Panc1 (cell line): ENCODE data around the gene UBR3.
"Not testable (repeated sequence)": the region's sequence is repeated elsewhere in the genome, so short reads cannot be mapped to it uniquely, and the experiment has no call there.

ENCODE experiments used
- POLR2AphosphoS5 ChIP-seq: IDR thresholded peaks from 2 replicates; pipeline ENCODE4 v1.6.1; 2012; ENCODE audit warnings: mild to moderate bottlenecking, low read depth, low read length, moderate library complexity
- SIN3A ChIP-seq: IDR thresholded peaks from 2 replicates; pipeline ENCODE4 v1.6.1; 2012; ENCODE audit warnings: low read depth, mild to moderate bottlenecking, low read length, moderate library complexity, borderline replicate concordance; ENCODE audit not compliant: insufficient read depth
- TF ChIP-seq, protein P1 (sequence below): fragments of 450-650 bp; IDR thresholded peaks from 2 replicates; pipeline ENCODE4 v1.5.1; 2017; ENCODE audit warnings: mild to moderate bottlenecking
- TF ChIP-seq, protein P2 (sequence below), 2 experiments: IDR thresholded peaks; 2 replicates each; pipeline ENCODE4 v1.6.1; 2011 to 2012; ENCODE audit warnings: low read depth in 2 of 2, control low read depth in 1 of 2, low read length in 1 of 2, mild to moderate bottlenecking in 1 of 2, moderate library complexity in 1 of 2; ENCODE audit not compliant: insufficient read depth in 1 of 2

DNA sequence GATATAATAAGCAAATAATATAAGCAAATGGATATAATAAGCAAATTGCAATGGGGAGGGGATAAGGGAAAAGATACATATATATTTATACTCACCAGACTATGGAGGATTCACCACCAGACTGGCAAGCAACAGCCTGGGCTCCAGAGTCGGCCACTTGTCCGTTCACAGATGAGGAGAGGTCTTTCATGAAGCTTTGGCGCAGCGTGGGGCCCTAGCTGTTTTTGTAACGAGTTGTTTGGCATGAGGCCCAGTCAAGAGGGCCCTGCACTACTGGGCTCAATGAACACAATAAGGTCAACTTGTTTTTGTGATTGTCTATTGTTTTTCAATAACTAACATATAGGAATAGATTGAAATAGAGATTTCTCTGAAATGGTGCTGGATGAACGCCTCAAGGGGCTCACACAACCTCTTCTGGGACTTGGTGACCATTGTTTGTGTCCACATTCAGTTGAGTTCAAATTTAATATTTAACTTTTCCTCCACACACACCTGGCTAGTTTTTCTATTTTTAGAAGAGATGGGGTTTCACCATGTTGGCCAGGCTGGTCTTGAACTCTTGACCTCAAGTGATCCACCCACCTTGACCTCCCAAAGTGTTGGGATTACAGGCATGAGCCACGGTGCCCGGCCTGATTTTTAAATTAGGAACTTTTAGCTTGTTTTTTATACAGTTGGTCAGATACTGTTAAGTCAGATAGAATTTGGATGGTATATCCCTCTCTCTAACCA is 21.9 kb downstream of the UBR3 start:
- TF ChIP-seq, protein P1, sequence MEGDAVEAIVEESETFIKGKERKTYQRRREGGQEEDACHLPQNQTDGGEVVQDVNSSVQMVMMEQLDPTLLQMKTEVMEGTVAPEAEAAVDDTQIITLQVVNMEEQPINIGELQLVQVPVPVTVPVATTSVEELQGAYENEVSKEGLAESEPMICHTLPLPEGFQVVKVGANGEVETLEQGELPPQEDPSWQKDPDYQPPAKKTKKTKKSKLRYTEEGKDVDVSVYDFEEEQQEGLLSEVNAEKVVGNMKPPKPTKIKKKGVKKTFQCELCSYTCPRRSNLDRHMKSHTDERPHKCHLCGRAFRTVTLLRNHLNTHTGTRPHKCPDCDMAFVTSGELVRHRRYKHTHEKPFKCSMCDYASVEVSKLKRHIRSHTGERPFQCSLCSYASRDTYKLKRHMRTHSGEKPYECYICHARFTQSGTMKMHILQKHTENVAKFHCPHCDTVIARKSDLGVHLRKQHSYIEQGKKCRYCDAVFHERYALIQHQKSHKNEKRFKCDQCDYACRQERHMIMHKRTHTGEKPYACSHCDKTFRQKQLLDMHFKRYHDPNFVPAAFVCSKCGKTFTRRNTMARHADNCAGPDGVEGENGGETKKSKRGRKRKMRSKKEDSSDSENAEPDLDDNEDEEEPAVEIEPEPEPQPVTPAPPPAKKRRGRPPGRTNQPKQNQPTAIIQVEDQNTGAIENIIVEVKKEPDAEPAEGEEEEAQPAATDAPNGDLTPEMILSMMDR: not testable (repeated sequence)
- TF ChIP-seq POLR2AphosphoS5, SIN3A: not testable (repeated sequence)
- TF ChIP-seq, protein P2, sequence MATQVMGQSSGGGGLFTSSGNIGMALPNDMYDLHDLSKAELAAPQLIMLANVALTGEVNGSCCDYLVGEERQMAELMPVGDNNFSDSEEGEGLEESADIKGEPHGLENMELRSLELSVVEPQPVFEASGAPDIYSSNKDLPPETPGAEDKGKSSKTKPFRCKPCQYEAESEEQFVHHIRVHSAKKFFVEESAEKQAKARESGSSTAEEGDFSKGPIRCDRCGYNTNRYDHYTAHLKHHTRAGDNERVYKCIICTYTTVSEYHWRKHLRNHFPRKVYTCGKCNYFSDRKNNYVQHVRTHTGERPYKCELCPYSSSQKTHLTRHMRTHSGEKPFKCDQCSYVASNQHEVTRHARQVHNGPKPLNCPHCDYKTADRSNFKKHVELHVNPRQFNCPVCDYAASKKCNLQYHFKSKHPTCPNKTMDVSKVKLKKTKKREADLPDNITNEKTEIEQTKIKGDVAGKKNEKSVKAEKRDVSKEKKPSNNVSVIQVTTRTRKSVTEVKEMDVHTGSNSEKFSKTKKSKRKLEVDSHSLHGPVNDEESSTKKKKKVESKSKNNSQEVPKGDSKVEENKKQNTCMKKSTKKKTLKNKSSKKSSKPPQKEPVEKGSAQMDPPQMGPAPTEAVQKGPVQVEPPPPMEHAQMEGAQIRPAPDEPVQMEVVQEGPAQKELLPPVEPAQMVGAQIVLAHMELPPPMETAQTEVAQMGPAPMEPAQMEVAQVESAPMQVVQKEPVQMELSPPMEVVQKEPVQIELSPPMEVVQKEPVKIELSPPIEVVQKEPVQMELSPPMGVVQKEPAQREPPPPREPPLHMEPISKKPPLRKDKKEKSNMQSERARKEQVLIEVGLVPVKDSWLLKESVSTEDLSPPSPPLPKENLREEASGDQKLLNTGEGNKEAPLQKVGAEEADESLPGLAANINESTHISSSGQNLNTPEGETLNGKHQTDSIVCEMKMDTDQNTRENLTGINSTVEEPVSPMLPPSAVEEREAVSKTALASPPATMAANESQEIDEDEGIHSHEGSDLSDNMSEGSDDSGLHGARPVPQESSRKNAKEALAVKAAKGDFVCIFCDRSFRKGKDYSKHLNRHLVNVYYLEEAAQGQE (IDR thresholded peaks at IDR 0.05; ENCODE audit: insufficient read depth in 1 of 2, low read depth in 2 of 2, low read length in 1 of 2): not testable (repeated sequence)
